Measurements from ENCODE around the gene SOBP. TPM values are rescaled to one million over a fixed set of nuclear protein-coding genes. Genes with fewer than 3 reads are reported as not detected.

SOBP gene
- total RNA-seq, 4 donors from 2014 or later = 0.27 to 2.7 (median 1.5) TPM

GRCh38 chr6:107523794-107524193 is 33.9 kb downstream of the SOBP start:
- 93 to 98% methylated on average over 2 of the region's 2 CpGs for WGBS, 2 donors
- TF ChIP-seq CTCF (IDR thresholded peaks at IDR 0.05) = no peak
- TF ChIP-seq POLR2A (IDR thresholded peaks at IDR 0.05) = no peak
- no peak for DNase-seq (ENCODE audit: low spot score in 2 of 2)
- no peak overlapping the region for H3K4me3 ChIP-seq (ENCODE audit: low read depth, poor library complexity, severe bottlenecking)
- intact Hi-C loops (cut with DNase I; ENCODE audit: low total_unique reads) = no loop called here

- WGBS, 2 donors = 91 to 95% methylated on average over 3 of the region's 3 CpGs
- no peak overlapping the region for H3K4me3 ChIP-seq (ENCODE audit: low read depth, poor library complexity, severe bottlenecking)
- no peak for DNase-seq (ENCODE audit: low spot score in 2 of 2)
- intact Hi-C loops (cut with DNase I; ENCODE audit: low total_unique reads) = no loop called here
- TF ChIP-seq CTCF (IDR thresholded peaks at IDR 0.05) = no peak
- TF ChIP-seq POLR2A (IDR thresholded peaks at IDR 0.05) = no peak
Observed at GRCh38 chr6:107524626-107525025, 34.7 kb downstream of the SOBP start.

- WGBS, 2 donors = 67 to 70% methylated on average over 2 of the region's 2 CpGs
- no peak for DNase-seq (ENCODE audit: low spot score in 2 of 2)
- TF ChIP-seq CTCF (IDR thresholded peaks at IDR 0.05) (no peak), POLR2A (IDR thresholded peaks at IDR 0.05) (no peak)
- intact Hi-C loops (cut with DNase I; ENCODE audit: low total_unique reads) = no loop called here
- H3K4me3 ChIP-seq (ENCODE audit: low read depth, poor library complexity, severe bottlenecking) = no peak overlapping the region
Observed at GRCh38 chr6:107531868-107532267, 42.0 kb downstream of the SOBP start.

GRCh38 chr6:107532706-107533105 is 42.8 kb downstream of the SOBP start:
- intact Hi-C loops (cut with DNase I; ENCODE audit: low total_unique reads) = no loop called here
- 84 to 86% methylated on average over 6 of the region's 6 CpGs for WGBS, 2 donors

GRCh38 chr6:107533415-107534059 is 43.6 kb downstream of the SOBP start:
- WGBS, 2 donors = 94% methylated on average over 11 of the region's 11 CpGs

More at GRCh38 chr6:107532706-107533105, 42.8 kb downstream of the SOBP start:
- no peak for DNase-seq (ENCODE audit: low spot score in 2 of 2)
- no peak overlapping the region for H3K4me3 ChIP-seq (ENCODE audit: low read depth, poor library complexity, severe bottlenecking)
- TF ChIP-seq CTCF (IDR thresholded peaks at IDR 0.05) (no peak), POLR2A (IDR thresholded peaks at IDR 0.05) (no peak)

More at GRCh38 chr6:107533415-107534059, 43.6 kb downstream of the SOBP start:
- H3K4me3 ChIP-seq (ENCODE audit: low read depth, poor library complexity, severe bottlenecking) = no peak overlapping the region
- intact Hi-C loops (cut with DNase I; ENCODE audit: low total_unique reads) = no loop called here
- DNase-seq (ENCODE audit: low spot score in 2 of 2) = no peak
- no peak for TF ChIP-seq CTCF (IDR thresholded peaks at IDR 0.05)
- no peak for TF ChIP-seq POLR2A (IDR thresholded peaks at IDR 0.05)
